GM12892 (cell line): ENCODE measurements around the gene RNASEH1.

Experiments used
- POLR2A ChIP-seq: IDR thresholded peaks from 2 replicates; pipeline ENCODE4 v1.6.1; 2011; ENCODE audit warnings: low read depth, low read length, control low read depth
- TAF1 ChIP-seq: IDR thresholded peaks from 2 replicates; pipeline ENCODE4 v1.6.1; 2011; ENCODE audit warnings: low read depth, mild to moderate bottlenecking, control low read depth, low read length, borderline replicate concordance

DNA sequence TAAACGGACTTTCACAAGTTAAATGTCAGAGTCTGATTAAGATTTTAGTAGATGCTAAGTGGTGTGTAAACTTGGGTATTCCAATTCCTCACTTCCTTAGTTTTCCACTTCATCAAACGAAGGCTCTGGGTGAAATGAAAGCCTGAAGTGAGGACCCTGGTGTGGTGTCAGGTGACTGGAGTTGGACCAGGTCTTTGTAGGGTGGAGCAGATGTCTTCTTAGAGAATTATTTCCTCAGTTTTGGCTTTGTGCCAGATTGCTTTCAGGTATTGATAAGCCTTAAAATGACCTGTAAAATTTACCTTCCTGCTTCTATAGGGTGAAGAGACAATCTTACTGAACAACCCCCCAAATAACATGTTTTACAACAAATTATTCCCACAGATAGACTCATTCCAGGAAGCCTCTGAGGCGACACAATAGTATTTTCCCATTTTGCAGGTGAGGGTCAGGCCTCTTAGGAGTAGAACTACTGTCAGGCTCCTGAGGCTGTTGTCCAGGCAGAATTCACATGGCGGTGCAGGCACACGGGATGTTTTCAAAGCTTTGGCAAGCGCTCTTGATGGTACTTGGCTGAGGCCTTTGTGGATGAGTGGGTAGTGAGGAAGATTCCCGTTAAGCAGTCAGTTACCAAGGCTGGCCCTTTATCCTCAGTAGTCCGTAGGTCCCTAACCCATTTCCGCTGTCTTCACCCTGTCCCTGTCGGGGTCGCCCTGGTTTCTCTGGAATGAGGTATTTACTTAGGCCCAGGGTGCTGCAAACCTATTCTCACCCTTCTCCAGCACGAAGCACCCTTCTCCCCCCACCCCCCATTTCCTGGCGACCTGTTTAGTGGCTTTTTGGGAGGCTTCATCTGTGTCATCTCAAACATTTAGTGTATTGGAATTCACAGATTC is 23.5 kb upstream of the RNASEH1 start:
- TF ChIP-seq POLR2A (peak; percentile 51), TAF1 (no peak)
